ENCODE measurements around the gene RNASE3. TPM values are rescaled to one million over a fixed set of nuclear protein-coding genes. Genes with fewer than 3 reads are reported as not detected.
"Not testable (repeated sequence)": the region's sequence is repeated elsewhere in the genome, so short reads cannot be mapped to it uniquely, and the experiment has no call there.

The RNASE3 gene
- total RNA-seq, 1 donor from 2014 or later = not detected

GRCh38 chr14:20873370-20874177, 17.6 kb upstream of the RNASE3 start:
- no peak overlapping the region for H3K27ac Mint-ChIP-seq (ENCODE audit: unreplicated experiment)
- H3K9me3 Mint-ChIP-seq (ENCODE audit: unreplicated experiment) = peaks cover 1% of the 10 kb centered on the region
- H3K27me3 Mint-ChIP-seq (ENCODE audit: unreplicated experiment) = no peaks in the 10 kb centered on the region
- H3K4me1 Mint-ChIP-seq (ENCODE audit: low read depth, unreplicated experiment) = no peaks in the 10 kb centered on the region
- no peak overlapping the region for H3K4me3 Mint-ChIP-seq (ENCODE audit: unreplicated experiment)
- peak; percentile 80 for TF ChIP-seq CTCF (IDR thresholded peaks at IDR 0.05; ENCODE audit: partially characterized antibody, unreplicated experiment)
- peak; percentile 90 for DNase-seq
- no peaks in the 10 kb centered on the region for H3K36me3 Mint-ChIP-seq (ENCODE audit: unreplicated experiment)

GRCh38 chr14:20877016-20877415, 14.2 kb upstream of the RNASE3 start:
- Mint-ChIP-seq H3K27ac (ENCODE audit: unreplicated experiment) (no peak overlapping the region), H3K4me1 (ENCODE audit: low read depth, unreplicated experiment) (no peaks in the 10 kb centered on the region), H3K4me3 (ENCODE audit: unreplicated experiment) (no peak overlapping the region), H3K9me3 (ENCODE audit: unreplicated experiment) (peaks cover 1% of the 10 kb centered on the region), H3K27me3 (ENCODE audit: unreplicated experiment) (peaks cover 3% of the 10 kb centered on the region), H3K36me3 (ENCODE audit: unreplicated experiment) (no peaks in the 10 kb centered on the region)
- TF ChIP-seq CTCF (IDR thresholded peaks at IDR 0.05; ENCODE audit: partially characterized antibody, unreplicated experiment) = no peak
- DNase-seq = no peak

- H3K9me3 Mint-ChIP-seq (ENCODE audit: unreplicated experiment) = peaks cover 1% of the 10 kb centered on the region
Measured at GRCh38 chr14:20878695-20879094, 12.5 kb upstream of the RNASE3 start.

GRCh38 chr14:20881229-20881628, 10.0 kb upstream of the RNASE3 start:
- not testable (repeated sequence) for H3K4me1 Mint-ChIP-seq (ENCODE audit: low read depth, unreplicated experiment); H3K4me3 Mint-ChIP-seq (ENCODE audit: unreplicated experiment); H3K27ac Mint-ChIP-seq (ENCODE audit: unreplicated experiment); H3K36me3 Mint-ChIP-seq (ENCODE audit: unreplicated experiment); DNase-seq; H3K9me3 Mint-ChIP-seq (ENCODE audit: unreplicated experiment); H3K27me3 Mint-ChIP-seq (ENCODE audit: unreplicated experiment)

More at GRCh38 chr14:20878695-20879094, 12.5 kb upstream of the RNASE3 start:
- no peaks in the 10 kb centered on the region for H3K36me3 Mint-ChIP-seq (ENCODE audit: unreplicated experiment)
- H3K27ac Mint-ChIP-seq (ENCODE audit: unreplicated experiment) = no peak overlapping the region
- TF ChIP-seq CTCF (IDR thresholded peaks at IDR 0.05; ENCODE audit: partially characterized antibody, unreplicated experiment) = no peak
- H3K4me3 Mint-ChIP-seq (ENCODE audit: unreplicated experiment) = no peak overlapping the region
- no peaks in the 10 kb centered on the region for H3K4me1 Mint-ChIP-seq (ENCODE audit: low read depth, unreplicated experiment)
- DNase-seq = no peak
- peaks cover 3% of the 10 kb centered on the region for H3K27me3 Mint-ChIP-seq (ENCODE audit: unreplicated experiment)

- H3K4me3 Mint-ChIP-seq (ENCODE audit: unreplicated experiment); H3K27ac Mint-ChIP-seq (ENCODE audit: unreplicated experiment); H3K4me1 Mint-ChIP-seq (ENCODE audit: low read depth, unreplicated experiment); H3K36me3 Mint-ChIP-seq (ENCODE audit: unreplicated experiment); DNase-seq; H3K9me3 Mint-ChIP-seq (ENCODE audit: unreplicated experiment); H3K27me3 Mint-ChIP-seq (ENCODE audit: unreplicated experiment): not testable (repeated sequence)
Measured at GRCh38 chr14:20882787-20883186, 8.4 kb upstream of the RNASE3 start.

GRCh38 chr14:20888411-20888810, 2.8 kb upstream of the RNASE3 start:
- H3K4me3 Mint-ChIP-seq (ENCODE audit: unreplicated experiment); DNase-seq; H3K4me1 Mint-ChIP-seq (ENCODE audit: low read depth, unreplicated experiment); H3K27me3 Mint-ChIP-seq (ENCODE audit: unreplicated experiment); H3K9me3 Mint-ChIP-seq (ENCODE audit: unreplicated experiment); H3K27ac Mint-ChIP-seq (ENCODE audit: unreplicated experiment); H3K36me3 Mint-ChIP-seq (ENCODE audit: unreplicated experiment): not testable (repeated sequence)

GRCh38 chr14:20895322-20895721, 4.1 kb downstream of the RNASE3 start:
- not testable (repeated sequence) for H3K4me3 Mint-ChIP-seq (ENCODE audit: unreplicated experiment); H3K27ac Mint-ChIP-seq (ENCODE audit: unreplicated experiment); H3K27me3 Mint-ChIP-seq (ENCODE audit: unreplicated experiment); H3K36me3 Mint-ChIP-seq (ENCODE audit: unreplicated experiment); H3K9me3 Mint-ChIP-seq (ENCODE audit: unreplicated experiment); H3K4me1 Mint-ChIP-seq (ENCODE audit: low read depth, unreplicated experiment); DNase-seq
